ENCODE results near the gene FZD2. TPM values are rescaled to one million over a fixed set of nuclear protein-coding genes. Genes with fewer than 3 reads are reported as not detected.

Gene FZD2
- total RNA-seq, 1 donor from 2014 or later: 12.9 TPM

DNA sequence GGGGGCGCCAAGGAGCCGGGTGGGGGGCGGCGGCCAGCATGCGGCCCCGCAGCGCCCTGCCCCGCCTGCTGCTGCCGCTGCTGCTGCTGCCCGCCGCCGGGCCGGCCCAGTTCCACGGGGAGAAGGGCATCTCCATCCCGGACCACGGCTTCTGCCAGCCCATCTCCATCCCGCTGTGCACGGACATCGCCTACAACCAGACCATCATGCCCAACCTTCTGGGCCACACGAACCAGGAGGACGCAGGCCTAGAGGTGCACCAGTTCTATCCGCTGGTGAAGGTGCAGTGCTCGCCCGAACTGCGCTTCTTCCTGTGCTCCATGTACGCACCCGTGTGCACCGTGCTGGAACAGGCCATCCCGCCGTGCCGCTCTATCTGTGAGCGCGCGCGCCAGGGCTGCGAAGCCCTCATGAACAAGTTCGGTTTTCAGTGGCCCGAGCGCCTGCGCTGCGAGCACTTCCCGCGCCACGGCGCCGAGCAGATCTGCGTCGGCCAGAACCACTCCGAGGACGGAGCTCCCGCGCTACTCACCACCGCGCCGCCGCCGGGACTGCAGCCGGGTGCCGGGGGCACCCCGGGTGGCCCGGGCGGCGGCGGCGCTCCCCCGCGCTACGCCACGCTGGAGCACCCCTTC, 484 bp downstream of the FZD2 start:
- Mint-ChIP-seq H3K36me3 (ENCODE audit: low read depth, unreplicated experiment) (peaks cover 7% of the 10 kb centered on the region), H3K4me1 (ENCODE audit: unreplicated experiment) (peaks cover 41% of the 10 kb centered on the region), H3K27me3 (ENCODE audit: unreplicated experiment) (peaks cover 7% of the 10 kb centered on the region), H3K9me3 (ENCODE audit: unreplicated experiment) (no peaks in the 10 kb centered on the region), H3K4me3 (ENCODE audit: unreplicated experiment) (peak overlapping the region; percentile 95), H3K27ac (ENCODE audit: unreplicated experiment) (no peak overlapping the region)
- peak; percentile 39 for DNase-seq (ENCODE audit: low spot score)
- TF ChIP-seq, protein P1, sequence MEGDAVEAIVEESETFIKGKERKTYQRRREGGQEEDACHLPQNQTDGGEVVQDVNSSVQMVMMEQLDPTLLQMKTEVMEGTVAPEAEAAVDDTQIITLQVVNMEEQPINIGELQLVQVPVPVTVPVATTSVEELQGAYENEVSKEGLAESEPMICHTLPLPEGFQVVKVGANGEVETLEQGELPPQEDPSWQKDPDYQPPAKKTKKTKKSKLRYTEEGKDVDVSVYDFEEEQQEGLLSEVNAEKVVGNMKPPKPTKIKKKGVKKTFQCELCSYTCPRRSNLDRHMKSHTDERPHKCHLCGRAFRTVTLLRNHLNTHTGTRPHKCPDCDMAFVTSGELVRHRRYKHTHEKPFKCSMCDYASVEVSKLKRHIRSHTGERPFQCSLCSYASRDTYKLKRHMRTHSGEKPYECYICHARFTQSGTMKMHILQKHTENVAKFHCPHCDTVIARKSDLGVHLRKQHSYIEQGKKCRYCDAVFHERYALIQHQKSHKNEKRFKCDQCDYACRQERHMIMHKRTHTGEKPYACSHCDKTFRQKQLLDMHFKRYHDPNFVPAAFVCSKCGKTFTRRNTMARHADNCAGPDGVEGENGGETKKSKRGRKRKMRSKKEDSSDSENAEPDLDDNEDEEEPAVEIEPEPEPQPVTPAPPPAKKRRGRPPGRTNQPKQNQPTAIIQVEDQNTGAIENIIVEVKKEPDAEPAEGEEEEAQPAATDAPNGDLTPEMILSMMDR (IDR thresholded peaks at IDR 0.05; ENCODE audit: unreplicated experiment): no peak

DNA sequence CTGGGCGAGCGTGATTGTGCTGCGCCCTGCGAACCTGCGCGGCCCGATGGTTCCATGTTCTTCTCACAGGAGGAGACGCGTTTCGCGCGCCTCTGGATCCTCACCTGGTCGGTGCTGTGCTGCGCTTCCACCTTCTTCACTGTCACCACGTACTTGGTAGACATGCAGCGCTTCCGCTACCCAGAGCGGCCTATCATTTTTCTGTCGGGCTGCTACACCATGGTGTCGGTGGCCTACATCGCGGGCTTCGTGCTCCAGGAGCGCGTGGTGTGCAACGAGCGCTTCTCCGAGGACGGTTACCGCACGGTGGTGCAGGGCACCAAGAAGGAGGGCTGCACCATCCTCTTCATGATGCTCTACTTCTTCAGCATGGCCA, 1.0 kb downstream of the FZD2 start:
- DNase-seq (ENCODE audit: low spot score): no peak
- peaks cover 41% of the 10 kb centered on the region for H3K4me1 Mint-ChIP-seq (ENCODE audit: unreplicated experiment)

DNA sequence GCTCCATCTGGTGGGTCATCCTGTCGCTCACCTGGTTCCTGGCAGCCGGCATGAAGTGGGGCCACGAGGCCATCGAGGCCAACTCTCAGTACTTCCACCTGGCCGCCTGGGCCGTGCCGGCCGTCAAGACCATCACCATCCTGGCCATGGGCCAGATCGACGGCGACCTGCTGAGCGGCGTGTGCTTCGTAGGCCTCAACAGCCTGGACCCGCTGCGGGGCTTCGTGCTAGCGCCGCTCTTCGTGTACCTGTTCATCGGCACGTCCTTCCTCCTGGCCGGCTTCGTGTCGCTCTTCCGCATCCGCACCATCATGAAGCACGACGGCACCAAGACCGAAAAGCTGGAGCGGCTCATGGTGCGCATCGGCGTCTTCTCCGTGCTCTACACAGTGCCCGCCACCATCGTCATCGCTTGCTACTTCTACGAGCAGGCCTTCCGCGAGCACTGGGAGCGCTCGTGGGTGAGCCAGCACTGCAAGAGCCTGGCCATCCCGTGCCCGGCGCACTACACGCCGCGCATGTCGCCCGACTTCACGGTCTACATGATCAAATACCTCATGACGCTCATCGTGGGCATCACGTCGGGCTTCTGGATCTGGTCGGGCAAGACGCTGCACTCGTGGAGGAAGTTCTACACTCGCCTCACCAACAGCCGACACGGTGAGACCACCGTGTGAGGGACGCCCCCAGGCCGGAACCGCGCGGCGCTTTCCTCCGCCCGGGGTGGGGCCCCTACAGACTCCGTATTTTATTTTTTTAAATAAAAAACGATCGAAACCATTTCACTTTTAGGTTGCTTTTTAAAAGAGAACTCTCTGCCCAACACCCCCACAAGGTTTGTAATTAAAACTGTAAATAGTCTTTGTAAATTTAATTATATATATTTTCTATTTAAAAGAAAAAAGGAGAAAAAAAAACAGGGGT, 1.7 kb downstream of the FZD2 start:
- Mint-ChIP-seq H3K27ac (ENCODE audit: unreplicated experiment) (peak overlapping the region; percentile 64), H3K36me3 (ENCODE audit: low read depth, unreplicated experiment) (peaks cover 7% of the 10 kb centered on the region), H3K4me1 (ENCODE audit: unreplicated experiment) (peaks cover 41% of the 10 kb centered on the region), H3K4me3 (ENCODE audit: unreplicated experiment) (peak overlapping the region; percentile 92), H3K27me3 (ENCODE audit: unreplicated experiment) (peaks cover 8% of the 10 kb centered on the region), H3K9me3 (ENCODE audit: unreplicated experiment) (no peaks in the 10 kb centered on the region)
- DNase-seq (ENCODE audit: low spot score): no peak
- TF ChIP-seq, protein P1 (IDR thresholded peaks at IDR 0.05; ENCODE audit: unreplicated experiment): no peak

More for the DNA sequence above, 1.0 kb downstream of the FZD2 start:
- peaks cover 7% of the 10 kb centered on the region for H3K36me3 Mint-ChIP-seq (ENCODE audit: low read depth, unreplicated experiment)
- H3K27me3 Mint-ChIP-seq (ENCODE audit: unreplicated experiment): peaks cover 8% of the 10 kb centered on the region
- peak overlapping the region; percentile 92 for H3K4me3 Mint-ChIP-seq (ENCODE audit: unreplicated experiment)
- H3K9me3 Mint-ChIP-seq (ENCODE audit: unreplicated experiment): no peaks in the 10 kb centered on the region
- TF ChIP-seq, protein P1 (IDR thresholded peaks at IDR 0.05; ENCODE audit: unreplicated experiment): no peak
- H3K27ac Mint-ChIP-seq (ENCODE audit: unreplicated experiment): no peak overlapping the region

DNA sequence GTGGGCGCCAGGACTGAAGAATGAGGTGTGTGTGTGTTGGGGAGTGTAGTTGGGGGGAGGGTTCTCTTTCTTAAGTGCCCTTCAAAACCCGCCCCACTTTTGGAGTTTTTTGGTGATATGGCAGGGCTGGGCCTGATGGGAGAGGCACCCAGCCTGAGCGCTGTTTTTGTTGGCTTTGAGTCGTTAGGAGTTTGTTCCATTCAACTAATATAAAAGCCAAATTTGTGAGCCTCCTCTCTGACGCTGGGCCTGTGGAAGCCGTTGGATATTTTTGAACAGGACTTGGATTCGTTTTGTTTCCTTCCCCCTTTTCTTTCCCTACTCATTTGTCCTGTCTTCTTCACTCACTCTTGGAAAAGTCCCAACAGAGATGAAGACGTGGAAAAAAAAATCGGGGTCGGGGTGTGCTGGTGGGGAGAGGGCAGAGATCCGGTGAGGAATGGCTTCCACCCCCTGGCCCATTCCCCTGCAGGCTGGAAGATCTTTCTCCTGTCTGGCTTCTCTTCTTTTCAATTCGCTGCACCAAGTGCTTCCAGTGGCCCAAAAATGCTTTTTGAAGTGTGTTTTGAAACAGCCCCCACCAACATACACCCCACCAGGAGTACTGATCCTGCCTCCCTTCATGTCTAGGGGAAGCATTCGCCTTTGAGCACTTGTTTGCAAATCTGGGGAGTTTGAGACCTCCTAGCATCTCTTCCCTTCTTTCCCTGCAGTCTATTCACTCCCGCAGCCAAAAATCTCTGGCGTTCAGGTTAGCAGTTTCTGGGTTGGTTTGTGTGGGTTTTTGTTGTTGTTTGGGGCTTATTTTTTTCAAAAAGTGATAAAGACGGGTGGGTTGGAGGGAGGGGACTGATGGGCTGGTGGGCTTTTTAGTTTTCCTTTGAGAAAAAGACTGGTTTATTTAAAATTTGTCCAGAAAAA, 2.6 kb downstream of the FZD2 start:
- H3K4me3 Mint-ChIP-seq (ENCODE audit: unreplicated experiment): peak overlapping the region; percentile 83
- H3K36me3 Mint-ChIP-seq (ENCODE audit: low read depth, unreplicated experiment): peaks cover 7% of the 10 kb centered on the region
- H3K27ac Mint-ChIP-seq (ENCODE audit: unreplicated experiment): no peak overlapping the region
- H3K9me3 Mint-ChIP-seq (ENCODE audit: unreplicated experiment): no peaks in the 10 kb centered on the region
- H3K27me3 Mint-ChIP-seq (ENCODE audit: unreplicated experiment): peaks cover 8% of the 10 kb centered on the region
- DNase-seq (ENCODE audit: low spot score): no peak
- TF ChIP-seq, protein P1 (IDR thresholded peaks at IDR 0.05; ENCODE audit: unreplicated experiment): no peak
- peaks cover 39% of the 10 kb centered on the region for H3K4me1 Mint-ChIP-seq (ENCODE audit: unreplicated experiment)
